Upper lobe of left lung (tissue), 6 donors: ENCODE measurements around the gene PON1. TPM values are rescaled to one million over a fixed set of nuclear protein-coding genes. Genes with fewer than 3 reads are reported as not detected.

Experiments used
- ATAC-seq, 2 donors: fragments of 200-7000 bp; cut with Tn5 transposase; one replicate each; pipeline ENCODE4 v1.9.1; 2022; ENCODE audit warnings: mild to moderate bottlenecking in 2 of 2, moderate library complexity in 2 of 2; ENCODE audit not compliant: low FRiP score in 2 of 2
- DNase-seq, 2 donors: peaks; one replicate each; pipeline ENCODE4 v3.0.0-alpha.2; 2019 to 2020
- H3K27ac ChIP-seq, 4 donors: fragments of 200-600 bp; sonication (generic); one replicate each; pipeline ENCODE4 v1.5.1; 2016 to 2019
- H3K27me3 ChIP-seq, 4 donors: fragments of 200-600 bp; sonication (generic); one replicate each; pipeline ENCODE4 v1.5.1; 2017 to 2019
- H3K36me3 ChIP-seq, 4 donors: fragments of 200-600 bp; sonication (generic); one replicate each; pipeline ENCODE4 v1.5.1; 2016 to 2019
- H3K4me1 ChIP-seq, 4 donors: fragments of 200-600 bp; sonication (generic); one replicate each; pipeline ENCODE4 v1.5.1; 2018 to 2019
- H3K4me3 ChIP-seq, 4 donors: fragments of 200-600 bp; sonication (generic); one replicate each; pipeline ENCODE4 v1.5.1; 2017 to 2019; ENCODE audit warnings: mild to moderate bottlenecking in 2 of 4, moderate library complexity in 1 of 4
- H3K9me3 ChIP-seq, 4 donors: fragments of 200-600 bp; sonication (generic); one replicate each; pipeline ENCODE4 v1.5.1; 2018 to 2019
- EP300 ChIP-seq, 4 donors: sonication (generic); formaldehyde crosslinking; IDR thresholded peaks; one replicate each; pipeline ENCODE4 v1.5.1; 2017; ENCODE audit warnings: antibody characterized with exemption in 4 of 4, control low read depth in 2 of 4
- POLR2A ChIP-seq, 4 donors: fragments of 450-650 bp; IDR thresholded peaks; one replicate each; pipeline ENCODE4 v1.5.1; 2016 to 2017; ENCODE audit warnings: antibody characterized with exemption in 4 of 4, mild to moderate bottlenecking in 2 of 4
- POLR2AphosphoS5 ChIP-seq, 2 donors: sonication (generic); formaldehyde crosslinking; IDR thresholded peaks; one replicate each; pipeline ENCODE4 v1.5.1; 2017; ENCODE audit warnings: antibody characterized with exemption in 2 of 2
- WGBS, 2 donors: methylation state at CpG; one replicate each; pipeline ENCODE4 v1.1.5; 2017 to 2018; 5-methylcytosine and 5-hydroxymethylcytosine counted together
- total RNA-seq, 6 donors: library from RNA; depleted of rRNA in 4 of 6; stranded (reverse); fragments of >200 nt in 4 of 6; gene quantifications; one replicate each; pipeline versions ENCODE4 v1.1.0 to v1.2.1, GENCODE V29; 2016 to 2021
- TF ChIP-seq, protein P1 (sequence below), 6 experiments: fragments of 450-650 bp in 4 of 6; fragments of 200-600 bp in 2 of 6; sonication (generic) in 2 of 6; IDR thresholded peaks; one replicate each; pipeline ENCODE4 v1.5.1; 2016 to 2019; ENCODE audit warnings: antibody characterized with exemption in 6 of 6
- donor health status: DM: no; HTN: no; CAD: no; lungs with moderate emphysema.
- donor health status: DM: no; HTN: yes; CAD: no; lungs with severe emphysema.

The PON1 gene
- 1 to 10 TPM in 2 of 6 donors, under 1 TPM in 2, not detected in 2; 0.20 to 1.7 (median 0.82) TPM for total RNA-seq

DNA sequence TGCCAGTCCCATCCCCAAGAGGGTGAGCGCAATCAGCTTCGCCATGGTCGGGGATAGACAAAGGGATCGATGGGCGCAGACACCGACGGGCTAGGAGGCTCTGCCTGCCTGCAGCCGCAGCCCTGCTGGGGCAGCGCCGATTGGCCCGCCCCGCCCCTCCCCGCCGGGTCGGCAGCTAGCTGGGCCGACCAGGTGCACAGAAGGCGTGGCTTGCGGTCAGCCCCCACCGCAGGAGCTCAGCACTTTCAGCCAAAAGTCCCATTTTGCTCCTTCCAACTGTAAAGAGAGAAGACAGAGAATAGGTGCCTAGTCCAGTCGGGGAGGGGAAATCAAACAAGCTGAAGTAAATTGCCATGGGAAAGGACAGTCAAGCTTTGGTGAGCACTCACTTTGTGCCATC is at the start of gene PON1:
Gene PON1, minus strand, starts transcription at position 102 of the 400 bp plus-strand sequence. Its CDS starts 57 bp downstream, at position 45.
- Histone ChIP-seq H3K4me1 (no peaks in the 10 kb centered on the region), H3K9me3 (no peaks in the 10 kb centered on the region), H3K27me3 (no peaks in the 10 kb centered on the region), H3K4me3 (no peak within 1 kb of the TSS), H3K36me3 (no peaks in the 10 kb centered on the region), H3K27ac (no peak within 1 kb of the TSS)
- DNase-seq = peak in 1 of 2 donors; percentile 69
- 33 to 54% methylated on average over 20 of the region's 20 CpGs for WGBS, 2 donors
- no peak for ATAC-seq
- TF ChIP-seq, protein P1, sequence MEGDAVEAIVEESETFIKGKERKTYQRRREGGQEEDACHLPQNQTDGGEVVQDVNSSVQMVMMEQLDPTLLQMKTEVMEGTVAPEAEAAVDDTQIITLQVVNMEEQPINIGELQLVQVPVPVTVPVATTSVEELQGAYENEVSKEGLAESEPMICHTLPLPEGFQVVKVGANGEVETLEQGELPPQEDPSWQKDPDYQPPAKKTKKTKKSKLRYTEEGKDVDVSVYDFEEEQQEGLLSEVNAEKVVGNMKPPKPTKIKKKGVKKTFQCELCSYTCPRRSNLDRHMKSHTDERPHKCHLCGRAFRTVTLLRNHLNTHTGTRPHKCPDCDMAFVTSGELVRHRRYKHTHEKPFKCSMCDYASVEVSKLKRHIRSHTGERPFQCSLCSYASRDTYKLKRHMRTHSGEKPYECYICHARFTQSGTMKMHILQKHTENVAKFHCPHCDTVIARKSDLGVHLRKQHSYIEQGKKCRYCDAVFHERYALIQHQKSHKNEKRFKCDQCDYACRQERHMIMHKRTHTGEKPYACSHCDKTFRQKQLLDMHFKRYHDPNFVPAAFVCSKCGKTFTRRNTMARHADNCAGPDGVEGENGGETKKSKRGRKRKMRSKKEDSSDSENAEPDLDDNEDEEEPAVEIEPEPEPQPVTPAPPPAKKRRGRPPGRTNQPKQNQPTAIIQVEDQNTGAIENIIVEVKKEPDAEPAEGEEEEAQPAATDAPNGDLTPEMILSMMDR (IDR thresholded peaks at IDR 0.05) = no peak

DNA sequence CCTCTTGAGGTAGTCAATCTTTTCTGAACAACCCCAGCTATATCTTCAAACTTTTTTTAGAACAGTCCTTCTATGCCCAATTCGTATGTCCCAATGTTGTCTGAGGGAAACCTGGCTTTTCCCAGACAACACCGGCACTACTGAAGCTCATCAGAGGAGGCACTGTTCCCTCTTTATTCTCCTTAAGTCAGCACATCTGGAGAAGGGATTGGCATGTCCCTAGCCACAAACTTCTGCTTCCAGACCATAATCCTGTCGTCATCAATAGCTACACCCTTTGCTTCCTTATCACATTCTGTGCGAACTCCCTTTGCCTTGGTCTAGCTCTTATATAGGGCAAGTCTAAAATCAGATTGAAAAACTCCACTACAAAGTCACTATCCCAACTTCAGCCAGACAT is 49.0 kb upstream of the PON1 start:
- H3K4me3 ChIP-seq = no peak overlapping the region
- no peaks in the 10 kb centered on the region for H3K27me3 ChIP-seq
- 86 to 89% methylated on average over 4 of the region's 4 CpGs for WGBS, 2 donors
- no peaks in the 10 kb centered on the region for H3K9me3 ChIP-seq
- DNase-seq (no peak), ATAC-seq (peak in 1 of 2 donors; percentile 67)
- peaks cover 0 to 4% (median under 1%) of the 10 kb centered on the region in 4 donors for H3K4me1 ChIP-seq
- TF ChIP-seq POLR2AphosphoS5 (IDR thresholded peaks at IDR 0.05) (no peak), POLR2A (IDR thresholded peaks at IDR 0.05) (no peak), EP300 (IDR thresholded peaks at IDR 0.05) (no peak)
- TF ChIP-seq, protein P1 (IDR thresholded peaks at IDR 0.05) = no peak
- peaks cover 0 to 7% (median 0%) of the 10 kb centered on the region in 4 donors for H3K36me3 ChIP-seq
- no peak overlapping the region for H3K27ac ChIP-seq

DNA sequence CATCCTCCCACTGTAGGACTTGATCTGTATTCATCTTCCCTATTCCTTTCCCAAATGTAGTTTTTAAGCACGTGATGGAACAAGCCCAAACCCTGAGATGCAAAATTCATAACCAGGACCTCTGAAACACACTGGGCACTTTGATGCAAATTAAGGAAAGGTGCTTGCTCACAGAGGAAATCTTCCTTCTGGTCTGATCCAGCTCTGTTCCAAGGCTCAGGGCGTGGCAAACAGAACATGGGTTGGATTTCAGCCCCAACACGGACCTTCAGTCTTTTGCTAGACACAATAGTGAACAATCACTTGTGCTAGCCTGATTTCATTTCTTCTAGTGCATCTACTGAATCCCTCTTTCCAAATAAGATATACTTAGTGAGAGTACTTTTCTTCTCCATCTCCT is 43.9 kb upstream of the PON1 start:
- H3K27me3 ChIP-seq = no peaks in the 10 kb centered on the region
- H3K36me3 ChIP-seq = peaks cover 0 to 2% (median 0%) of the 10 kb centered on the region in 4 donors
- WGBS, 2 donors = 77% methylated on average over 3 of the region's 3 CpGs
- DNase-seq (no peak), ATAC-seq (no peak)
- H3K4me1 ChIP-seq = peaks cover 0 to 7% (median 0%) of the 10 kb centered on the region in 4 donors
- TF ChIP-seq POLR2AphosphoS5 (IDR thresholded peaks at IDR 0.05) (no peak), POLR2A (IDR thresholded peaks at IDR 0.05) (no peak), EP300 (IDR thresholded peaks at IDR 0.05) (no peak)
- TF ChIP-seq, protein P1 (IDR thresholded peaks at IDR 0.05) = no peak
- no peaks in the 10 kb centered on the region for H3K9me3 ChIP-seq
- H3K27ac ChIP-seq = peak overlapping the region in 1 of 4 donors; percentile 13
- H3K4me3 ChIP-seq = no peak overlapping the region

DNA sequence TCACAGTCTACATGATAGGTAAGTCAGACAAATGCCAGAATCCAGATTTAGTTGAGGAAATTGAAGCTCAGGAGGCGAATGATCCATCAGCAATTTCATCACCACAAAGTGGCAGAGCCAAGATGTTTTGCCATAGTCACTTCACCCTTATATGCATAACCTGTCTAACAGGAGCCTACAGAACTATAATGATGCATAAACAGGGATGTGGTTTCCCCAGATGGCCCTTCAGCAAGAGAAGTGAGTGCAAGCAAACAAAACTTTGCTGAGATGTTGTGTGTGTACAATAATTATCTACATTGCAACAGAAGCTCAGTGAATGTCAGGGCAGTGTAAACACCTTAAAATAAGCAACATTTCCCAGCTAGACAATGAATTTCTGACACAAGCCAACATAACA is 43.3 kb upstream of the PON1 start:
- H3K36me3 ChIP-seq = peaks cover 0 to 2% (median 0%) of the 10 kb centered on the region in 4 donors
- TF ChIP-seq POLR2A (IDR thresholded peaks at IDR 0.05) (no peak), EP300 (IDR thresholded peaks at IDR 0.05) (peak in 1 of 4 donors; percentile 68)
- H3K4me1 ChIP-seq = peaks cover 0 to 7% (median 0%) of the 10 kb centered on the region in 4 donors
- ATAC-seq = peak; percentile 59 to 73
- no peaks in the 10 kb centered on the region for H3K9me3 ChIP-seq
- H3K4me3 ChIP-seq = no peak overlapping the region
- H3K27me3 ChIP-seq = no peaks in the 10 kb centered on the region
- whole genome bisulfite sequencing, 2 donors = 56 to 73% methylated on average over 1 of the region's 1 CpG
- no peak overlapping the region for H3K27ac ChIP-seq
- DNase-seq = peak in 1 of 2 donors; percentile 39

DNA sequence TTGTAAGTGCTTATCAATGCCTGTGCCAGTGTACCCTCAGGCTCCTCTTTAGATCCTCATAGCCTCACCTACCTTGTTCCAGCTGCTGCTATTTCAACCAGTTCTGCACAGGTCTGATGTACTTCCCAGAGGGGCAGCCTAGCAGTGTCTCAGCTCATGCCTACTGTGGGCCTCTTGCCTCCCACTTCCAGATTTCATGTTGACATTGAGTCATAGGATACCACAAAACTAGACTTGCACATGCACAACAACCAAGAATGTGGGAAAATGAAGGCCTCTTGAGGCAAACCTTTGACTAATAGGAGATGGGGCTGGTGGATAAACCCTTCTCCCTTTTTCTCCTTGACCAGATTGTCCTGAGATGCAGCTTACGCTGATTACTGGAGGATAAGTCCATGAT is 40.8 kb upstream of the PON1 start:
- Histone ChIP-seq H3K9me3 (no peaks in the 10 kb centered on the region), H3K27ac (no peak overlapping the region), H3K27me3 (no peaks in the 10 kb centered on the region), H3K36me3 (no peaks in the 10 kb centered on the region), H3K4me3 (no peak overlapping the region), H3K4me1 (peaks cover 0 to 7% (median 0%) of the 10 kb centered on the region in 4 donors)
- DNase-seq (no peak), ATAC-seq (no peak)
- TF ChIP-seq POLR2AphosphoS5 (IDR thresholded peaks at IDR 0.05) = no peak
- TF ChIP-seq, protein P1 (IDR thresholded peaks at IDR 0.05) = no peak
- no peak for TF ChIP-seq EP300 (IDR thresholded peaks at IDR 0.05)
- TF ChIP-seq POLR2A (IDR thresholded peaks at IDR 0.05) = no peak
- 83 to 88% methylated on average over 1 of the region's 1 CpG for WGBS, 2 donors
